Stimulated activated CD8-positive, alpha-beta memory T cell treated with anti-CD3 and anti-CD28 coated beads, Interleukin-7, amount 100 ng/mL, for 4 hours (primary cell): ENCODE measurements around the gene TOR4A.
"Not testable (repeated sequence)": the region's sequence is repeated elsewhere in the genome, so short reads cannot be mapped to it uniquely, and the experiment has no call there.

Source experiments
- DNase-seq, 2 donors: peaks; one replicate each; pipeline ENCODE4 v3.0.0-alpha.2; 2020; ENCODE audit warnings: low read depth in 2 of 2

The TOR4A gene

DNA sequence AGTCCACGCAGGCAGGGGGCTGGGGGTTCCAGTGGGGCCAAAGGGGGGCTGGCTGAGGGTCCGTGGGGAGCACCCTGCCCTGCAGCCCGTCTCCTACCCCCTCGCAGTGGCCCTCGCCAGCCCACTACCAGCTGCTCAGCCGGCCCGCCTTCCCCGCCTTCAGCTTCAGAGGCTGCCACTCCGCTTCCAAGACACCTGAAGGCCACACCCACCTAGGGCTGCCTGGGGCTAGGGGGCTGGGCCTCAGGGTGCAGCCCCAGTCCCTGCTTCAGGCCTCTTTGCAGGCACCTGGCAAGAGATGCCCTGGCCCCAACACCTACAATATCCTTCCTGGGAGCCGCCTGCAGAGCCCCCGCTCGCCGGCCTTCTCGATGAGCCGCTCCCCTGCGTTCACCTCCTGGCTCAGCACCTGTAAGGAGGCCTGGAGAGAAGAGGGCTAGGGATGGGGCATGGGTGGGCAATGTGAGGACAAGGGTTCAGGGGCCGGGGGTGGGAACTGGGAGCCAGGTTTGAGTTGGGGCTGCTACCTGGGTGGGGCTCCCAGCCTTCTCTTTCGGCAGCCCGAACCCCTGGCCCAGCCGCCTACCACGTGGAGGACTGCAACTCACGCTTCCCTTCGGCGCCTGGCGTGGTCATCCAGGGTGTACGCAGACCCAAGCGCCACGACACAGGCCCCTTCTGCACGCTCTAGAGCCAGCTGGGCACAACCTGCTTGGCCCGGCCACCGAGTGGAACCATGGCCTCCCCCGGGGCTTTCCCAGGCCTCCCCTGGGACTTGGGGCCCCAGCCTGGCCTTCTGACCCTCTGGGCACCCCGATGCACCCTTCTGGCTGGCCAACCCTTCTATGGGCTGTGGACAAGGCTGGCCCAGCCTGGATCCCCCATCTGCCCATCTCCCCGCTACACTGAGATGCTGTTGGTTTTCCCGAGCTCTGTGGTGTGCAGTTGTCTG lies 24.7 kb upstream of the TOR4A start:
- no peak for DNase-seq

DNA sequence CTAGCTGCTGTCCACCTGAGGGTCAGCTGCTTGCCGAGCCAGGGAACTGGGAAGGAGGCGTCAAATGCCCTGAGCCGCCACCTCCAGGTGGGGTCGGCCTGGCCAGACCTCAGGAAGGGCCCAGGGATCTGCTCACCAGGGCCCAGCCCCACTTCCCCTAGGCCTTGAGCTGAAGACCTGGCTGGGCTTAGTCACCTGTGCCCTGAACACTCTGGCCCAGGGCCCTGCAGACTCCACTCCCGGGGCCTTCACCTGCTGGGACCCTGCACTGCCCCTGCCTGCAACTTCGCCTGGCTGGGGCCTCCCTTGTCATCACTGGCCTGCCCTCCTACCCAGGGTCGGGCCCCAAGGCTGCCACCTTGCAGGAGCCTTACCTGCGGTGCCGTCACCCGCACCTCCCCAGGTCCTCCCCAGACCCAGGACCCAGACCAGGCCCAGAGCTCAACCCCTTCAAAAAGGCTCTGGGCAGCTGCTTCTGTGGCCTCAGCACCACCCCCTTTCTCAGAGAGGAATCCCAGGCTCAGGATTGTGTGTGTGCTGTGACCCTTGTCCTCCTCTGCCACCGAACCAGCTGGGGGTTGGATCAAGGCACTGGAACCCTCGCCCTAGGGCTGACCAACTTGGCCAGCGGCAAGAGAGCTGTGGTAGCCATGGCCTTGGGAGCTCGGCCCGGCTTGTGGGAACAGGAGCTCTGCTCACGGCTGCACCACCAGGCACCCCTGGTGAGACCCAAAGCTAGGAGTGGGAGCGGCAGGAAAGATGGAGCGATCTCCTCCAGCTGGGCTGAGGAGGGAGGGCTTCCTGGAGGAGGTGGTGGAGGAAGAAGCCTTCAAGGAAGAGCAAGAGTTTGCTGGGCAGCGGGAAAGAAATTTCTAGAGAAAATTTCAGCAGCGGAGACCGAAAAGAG lies 23.6 kb upstream of the TOR4A start:
- no peak for DNase-seq

DNA sequence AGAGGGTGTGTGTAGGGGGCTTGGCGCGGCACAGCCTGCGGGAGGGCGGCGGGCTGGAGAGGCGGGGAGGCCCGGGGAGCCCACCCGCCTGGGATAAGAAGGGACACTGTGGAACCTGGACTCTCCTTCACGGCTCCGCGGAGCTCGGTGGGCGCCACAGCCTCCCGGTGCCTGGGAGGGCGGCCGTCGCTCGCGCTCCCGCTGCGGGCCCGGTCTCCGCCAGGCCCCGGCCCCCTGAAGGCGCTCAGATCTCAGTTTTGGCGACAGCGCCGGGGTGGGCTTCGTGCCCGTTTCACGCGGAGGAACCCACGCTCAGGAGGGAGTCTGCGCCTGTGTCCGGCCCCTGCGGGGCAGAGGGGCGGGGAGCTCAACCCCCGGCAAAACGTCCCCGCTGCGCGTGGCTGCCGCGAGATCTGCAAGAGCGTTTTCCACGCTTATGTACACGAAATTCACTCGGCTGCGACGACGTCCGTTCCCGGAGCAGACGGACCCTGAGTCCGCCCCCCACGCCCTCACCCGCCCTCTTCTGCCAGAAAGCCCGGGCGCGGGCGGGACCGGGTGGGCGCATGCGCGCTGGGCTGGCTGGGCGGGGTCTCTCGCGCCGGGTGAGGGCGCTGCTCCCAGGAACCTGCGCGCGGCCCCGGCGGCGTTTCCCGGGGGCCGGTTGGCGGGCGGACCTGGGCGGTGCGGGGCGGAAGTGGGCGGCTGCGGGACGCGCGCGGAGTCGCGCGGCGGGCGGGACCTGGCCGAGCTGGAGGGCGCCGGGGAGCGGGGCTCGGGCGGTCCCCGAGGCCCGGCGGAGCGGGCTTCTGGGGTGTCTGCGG lies 22.7 kb upstream of the TOR4A start, which contains the start of gene NELFB:
NELFB (plus strand) TSS at position 704 of the 824 bp plus-strand sequence.
- peak; percentile 82 to 95 for DNase-seq

DNA sequence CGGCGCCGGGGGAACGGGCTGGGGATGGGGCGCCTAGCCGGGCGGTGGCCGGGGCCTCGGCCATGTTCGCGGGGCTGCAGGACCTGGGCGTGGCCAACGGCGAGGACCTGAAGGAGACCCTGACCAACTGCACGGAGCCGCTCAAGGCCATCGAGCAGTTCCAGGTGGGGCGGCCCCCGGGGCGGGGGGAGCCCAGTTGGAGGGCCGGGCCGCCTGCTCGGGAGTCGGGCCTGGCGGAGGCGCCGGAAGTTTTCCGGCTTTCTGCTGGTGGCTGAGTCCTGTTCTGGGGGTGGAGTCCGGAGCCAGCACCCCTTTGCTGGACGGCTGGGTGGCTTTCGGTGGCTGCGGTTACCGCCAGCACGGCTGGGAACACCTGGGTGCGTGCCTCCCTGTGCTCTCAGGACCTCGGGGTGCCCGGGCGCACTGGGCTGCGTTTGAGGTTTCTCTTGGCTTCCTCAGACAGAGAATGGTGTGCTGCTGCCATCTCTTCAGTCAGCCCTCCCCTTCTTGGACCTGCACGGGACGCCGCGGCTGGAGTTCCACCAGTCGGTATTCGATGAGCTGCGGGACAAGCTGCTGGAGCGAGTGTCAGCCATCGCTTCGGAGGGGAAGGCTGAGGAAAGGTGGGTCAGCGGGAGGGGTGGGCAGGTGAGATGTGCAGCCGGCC lies 21.9 kb upstream of the TOR4A start:
- no peak for DNase-seq

DNA sequence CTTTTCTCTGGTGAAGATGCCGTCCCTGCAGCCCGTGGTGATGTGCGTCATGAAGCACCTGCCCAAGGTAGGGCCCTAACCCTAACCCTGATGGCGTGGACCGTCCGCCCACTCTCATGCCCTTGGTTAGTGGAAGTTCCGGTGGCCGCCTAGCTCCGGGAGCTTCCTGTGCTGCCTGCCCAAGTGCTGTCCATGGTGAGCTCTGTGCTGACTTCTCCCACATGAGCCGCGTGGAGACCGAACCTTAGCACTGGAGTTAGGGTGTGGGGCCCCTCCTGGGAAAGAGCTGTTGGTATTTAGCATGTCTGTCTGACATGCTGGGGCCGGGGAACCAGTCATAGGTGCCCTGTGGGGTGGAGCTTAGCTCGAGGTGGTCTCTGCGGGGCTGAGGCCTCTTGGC lies 21.2 kb upstream of the TOR4A start:
- no peak for DNase-seq

DNA sequence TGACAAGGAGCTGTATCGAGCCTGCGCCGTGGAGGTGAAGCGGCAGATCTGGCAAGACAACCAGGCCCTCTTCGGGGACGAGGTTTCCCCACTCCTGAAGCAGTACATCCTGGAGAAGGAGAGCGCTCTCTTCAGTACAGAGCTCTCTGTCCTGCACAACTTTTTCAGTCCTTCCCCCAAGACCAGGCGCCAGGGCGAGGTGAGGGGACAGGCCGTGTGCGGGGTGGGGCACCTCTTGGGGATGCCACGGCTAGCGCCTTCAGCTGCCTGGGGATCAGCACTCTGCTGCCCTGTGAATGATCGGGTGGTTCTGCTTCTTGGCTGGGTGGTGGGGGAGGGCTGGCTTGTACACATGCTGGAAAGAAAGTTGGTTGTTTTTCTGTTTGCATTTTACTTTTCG lies 20.7 kb upstream of the TOR4A start:
- no peak for DNase-seq

DNA sequence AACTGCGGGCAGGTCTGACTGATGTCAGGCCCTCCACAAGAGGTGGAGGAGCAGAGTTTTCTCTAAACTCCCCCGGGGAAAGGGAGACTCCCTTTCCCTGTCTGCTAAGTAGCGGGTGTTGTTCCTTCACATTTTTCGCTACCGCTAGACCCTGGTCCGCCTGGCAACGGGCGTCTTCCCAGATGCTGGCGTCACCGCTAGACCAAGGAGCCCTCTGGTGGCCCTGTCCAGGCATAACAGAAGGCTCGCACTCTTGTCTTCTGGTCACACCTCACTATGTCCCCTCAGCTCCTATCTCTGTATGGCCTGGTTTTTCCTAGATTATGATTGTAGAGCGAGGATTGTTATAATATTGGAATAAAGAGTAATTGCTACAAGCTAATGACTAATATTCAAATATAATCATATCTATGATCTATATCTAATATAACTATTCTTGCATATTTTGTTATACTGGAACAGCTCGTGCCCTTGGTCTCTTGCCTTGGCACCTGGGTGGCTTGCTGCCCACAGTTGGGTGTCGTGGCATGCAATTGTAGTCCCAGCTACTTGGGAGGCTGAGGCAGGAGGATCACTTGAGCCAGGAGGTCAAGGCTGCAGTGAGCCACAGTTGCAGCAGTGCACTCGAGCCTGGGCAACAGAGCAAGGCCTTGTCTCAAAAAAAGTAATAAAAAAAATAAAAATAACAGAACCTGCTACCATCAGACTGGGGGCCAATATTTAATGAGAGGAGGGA lies 15.2 kb upstream of the TOR4A start:
- not testable (repeated sequence) for DNase-seq

DNA sequence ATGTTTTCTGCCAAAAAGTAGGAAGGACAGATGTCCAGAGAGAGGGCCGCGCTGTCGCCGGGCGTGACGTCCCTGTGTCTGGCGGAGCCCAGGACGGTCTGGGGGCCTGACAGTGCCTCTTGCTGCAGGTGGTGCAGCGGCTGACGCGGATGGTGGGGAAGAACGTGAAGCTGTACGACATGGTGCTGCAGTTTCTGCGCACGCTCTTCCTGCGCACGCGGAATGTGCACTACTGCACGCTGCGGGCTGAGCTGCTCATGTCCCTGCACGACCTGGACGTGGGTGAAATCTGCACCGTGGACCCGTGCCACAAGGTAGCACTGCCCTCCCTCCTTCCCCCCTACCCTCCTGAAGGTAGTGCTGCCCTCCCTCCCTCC lies 14.6 kb upstream of the TOR4A start:
- DNase-seq, result no peak

DNA sequence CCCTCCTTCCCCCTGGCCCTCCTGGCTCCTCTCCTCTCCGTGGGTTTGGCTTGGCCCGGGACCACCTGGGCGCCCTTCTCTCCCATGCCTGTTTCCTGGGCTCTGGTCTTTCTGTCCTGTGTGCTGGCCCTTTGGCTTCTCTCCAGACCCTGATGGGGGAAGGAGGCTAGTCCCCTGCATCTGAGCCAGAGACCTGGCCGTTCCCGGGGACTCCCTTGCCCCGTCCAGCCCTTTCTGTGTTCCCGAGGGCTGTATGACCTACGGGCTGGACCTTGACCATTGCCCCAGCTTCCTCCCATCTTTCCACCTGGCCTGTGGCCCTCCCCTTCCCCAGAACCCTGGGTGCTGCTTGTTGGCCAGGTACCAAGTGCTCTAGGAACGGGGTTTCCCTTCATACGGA lies 14.0 kb upstream of the TOR4A start:
- no peak for DNase-seq

DNA sequence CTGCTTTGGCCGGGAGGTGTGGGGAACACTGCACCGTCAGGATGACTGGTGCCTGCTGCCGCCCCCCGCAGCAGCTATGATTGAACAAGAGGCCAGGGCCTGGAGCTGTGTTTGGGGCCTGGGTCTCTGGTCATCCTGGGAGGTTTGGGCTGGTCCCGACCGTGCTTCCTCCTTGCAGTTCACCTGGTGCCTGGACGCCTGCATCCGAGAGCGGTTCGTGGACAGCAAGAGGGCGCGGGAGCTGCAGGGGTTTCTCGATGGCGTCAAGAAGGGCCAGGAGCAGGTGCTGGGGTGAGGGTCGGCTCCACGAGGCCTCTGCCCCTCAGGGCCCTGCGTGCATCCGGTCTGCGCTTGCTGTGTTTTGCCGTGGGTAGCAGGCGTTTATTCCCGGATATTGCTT lies 13.5 kb upstream of the TOR4A start:
- DNase-seq, result no peak

DNA sequence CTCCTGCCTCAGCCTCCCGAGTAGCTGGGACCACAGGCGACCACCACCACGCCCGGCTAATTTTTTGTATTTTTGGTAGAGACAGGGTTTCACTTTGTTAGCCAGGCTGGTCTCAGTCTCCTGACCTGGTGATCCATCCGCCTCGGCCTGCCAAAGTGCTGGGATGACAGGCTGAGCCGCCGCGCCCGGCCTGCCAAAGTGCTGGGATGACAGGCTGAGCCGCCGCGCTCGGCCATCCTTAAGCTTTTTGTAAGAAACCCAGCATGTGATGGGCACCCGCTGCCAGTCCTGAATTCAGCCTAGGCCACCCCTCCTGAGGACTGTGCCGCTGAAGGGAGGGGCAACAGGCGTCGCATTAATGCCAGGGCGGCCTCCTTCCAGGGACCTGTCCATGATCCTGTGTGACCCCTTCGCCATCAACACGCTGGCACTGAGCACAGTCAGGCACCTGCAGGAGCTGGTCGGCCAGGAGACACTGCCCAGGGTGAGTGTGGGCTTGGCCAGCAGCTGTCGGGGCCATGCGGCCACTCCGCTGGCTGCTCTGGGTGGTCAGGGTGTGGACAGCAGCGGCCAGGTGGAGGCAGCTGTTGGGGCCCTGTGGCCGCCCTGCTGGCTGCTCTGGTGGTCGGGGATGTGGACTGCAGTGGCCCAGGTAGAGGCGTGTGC lies 11.9 kb upstream of the TOR4A start:
- no peak for DNase-seq

DNA sequence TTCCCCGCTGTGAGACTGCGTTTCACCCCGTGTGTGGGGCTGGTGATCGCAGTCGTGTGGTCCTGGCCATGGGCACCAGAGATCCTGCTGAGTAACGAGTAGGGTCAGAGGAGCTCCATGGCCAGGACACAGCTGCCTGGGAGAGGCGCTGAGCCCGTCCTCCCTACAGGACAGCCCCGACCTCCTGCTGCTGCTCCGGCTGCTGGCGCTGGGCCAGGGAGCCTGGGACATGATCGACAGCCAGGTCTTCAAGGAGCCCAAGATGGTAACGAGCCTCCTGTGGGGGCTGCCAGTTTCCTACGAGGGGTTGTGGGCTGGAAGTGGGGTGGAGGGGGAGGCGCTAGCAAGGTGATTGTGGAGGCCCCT lies 11.4 kb upstream of the TOR4A start:
- DNase-seq, result no peak

DNA sequence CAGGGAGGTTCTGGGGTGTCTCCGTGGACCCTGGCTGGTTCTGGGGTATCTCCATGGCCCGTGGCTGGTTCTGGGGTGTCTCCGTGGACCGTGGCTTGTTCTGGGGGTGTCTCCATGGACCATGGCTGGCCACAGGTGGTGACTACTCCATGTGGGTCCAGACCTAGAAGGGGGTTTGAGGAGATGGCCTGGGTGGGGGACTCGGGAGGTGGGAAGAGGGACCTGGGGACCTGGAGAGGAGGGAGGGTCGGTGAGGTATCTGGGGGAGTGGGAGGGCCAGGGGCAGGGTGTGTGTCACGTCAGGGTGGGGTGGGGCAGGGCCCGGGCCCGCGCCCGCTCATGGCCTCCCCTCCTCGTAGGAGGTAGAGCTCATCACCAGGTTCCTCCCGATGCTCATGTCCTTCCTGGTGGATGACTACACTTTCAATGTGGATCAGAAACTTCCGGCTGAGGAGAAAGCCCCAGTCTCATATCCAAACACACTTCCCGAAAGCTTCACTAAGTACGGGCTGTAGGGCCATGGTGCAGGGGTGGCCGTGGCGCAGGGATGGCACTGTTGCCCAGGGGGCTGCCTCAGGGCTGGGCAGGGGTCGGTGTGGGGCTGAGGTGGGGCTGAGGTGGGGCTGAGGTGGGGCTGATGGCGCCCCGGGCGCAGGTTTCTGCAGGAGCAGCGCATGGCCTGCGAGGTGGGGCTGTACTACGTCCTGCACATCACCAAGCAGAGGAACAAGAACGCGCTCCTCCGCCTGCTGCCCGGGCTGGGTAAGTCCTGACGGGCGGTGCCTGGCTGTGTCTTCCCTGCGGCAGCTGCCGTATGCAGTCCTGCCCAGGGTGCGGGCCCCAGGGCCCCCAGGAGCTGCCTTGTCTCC lies 10.7 kb upstream of the TOR4A start:
- DNase-seq, result no peak

DNA sequence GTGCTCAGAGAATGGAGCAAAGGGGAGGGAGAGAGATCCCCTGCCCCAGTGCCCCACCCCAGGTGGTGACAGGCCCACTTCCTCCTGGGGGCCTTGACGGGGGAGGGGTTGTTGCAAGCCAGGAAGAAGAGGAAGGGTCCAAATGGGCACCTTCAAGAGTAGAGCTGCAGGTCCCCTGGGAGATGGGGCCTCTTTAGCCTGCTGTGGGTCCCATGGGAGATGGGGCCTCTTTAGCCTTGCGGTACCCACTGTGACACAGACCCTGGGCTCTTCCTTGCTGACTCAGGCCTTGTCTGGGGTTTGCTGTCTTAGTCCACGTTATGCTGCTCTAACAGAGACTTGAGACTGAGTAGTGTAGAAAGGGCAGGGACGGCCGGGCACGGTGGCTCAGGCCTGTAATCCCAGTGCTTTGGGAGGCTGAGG lies 9.6 kb upstream of the TOR4A start:
- DNase-seq, result no peak

DNA sequence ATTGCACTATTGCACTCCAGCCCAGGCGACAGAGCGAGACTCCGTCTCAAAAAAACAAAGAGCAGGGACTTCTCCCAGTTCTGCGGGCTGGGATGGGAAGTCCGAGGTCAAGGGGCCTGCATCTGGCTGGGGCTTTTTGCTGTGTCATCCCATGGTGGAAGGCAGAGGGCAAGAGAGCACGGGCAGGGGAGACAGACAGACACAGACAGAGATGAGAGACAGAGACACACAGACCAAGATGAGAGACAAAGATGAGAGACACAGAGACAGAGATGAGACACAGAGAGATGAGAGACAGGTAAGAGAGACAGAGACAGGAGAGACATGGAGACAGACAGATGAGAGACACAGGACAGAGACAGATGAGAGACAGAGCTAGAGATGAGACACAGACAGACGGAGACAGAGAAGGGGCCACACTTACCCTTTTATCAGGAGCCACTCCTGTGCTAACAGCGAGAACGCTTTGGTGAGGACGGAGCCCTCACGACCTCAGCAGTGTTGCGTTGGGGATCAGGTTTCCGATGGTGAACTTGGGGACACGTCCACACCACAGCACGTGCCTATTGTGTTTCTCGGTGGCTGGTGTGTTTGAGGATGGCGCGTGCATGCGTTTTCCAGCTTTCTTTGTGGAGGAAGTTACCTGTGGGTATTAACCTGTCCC lies 8.9 kb upstream of the TOR4A start:
- DNase-seq, result no peak

DNA sequence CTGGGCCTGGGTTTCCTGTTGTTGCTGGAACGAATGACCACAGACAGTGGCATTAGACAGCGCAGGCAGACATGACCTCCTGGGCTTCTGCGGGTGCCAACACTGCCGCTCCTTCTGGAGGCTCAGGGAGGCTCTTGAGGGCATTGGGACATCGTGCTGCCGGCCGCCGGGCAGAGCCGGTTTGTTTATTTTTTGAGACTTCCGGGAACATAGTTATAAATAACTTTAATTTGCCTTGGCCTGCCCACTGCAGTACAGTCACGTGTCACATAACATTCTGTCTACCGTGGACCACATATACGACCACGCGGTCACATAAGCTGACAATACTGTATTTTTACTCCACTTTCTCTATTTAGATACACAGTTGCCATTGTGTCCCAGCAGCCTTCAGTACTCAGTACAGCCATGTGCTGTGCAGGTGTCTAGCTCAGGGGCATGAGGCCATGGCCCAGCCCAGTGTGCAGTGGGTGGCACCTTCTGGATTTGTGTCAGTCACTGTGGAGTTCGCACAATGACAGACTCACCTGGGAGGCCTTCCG lies 8.2 kb upstream of the TOR4A start:
- no peak for DNase-seq

DNA sequence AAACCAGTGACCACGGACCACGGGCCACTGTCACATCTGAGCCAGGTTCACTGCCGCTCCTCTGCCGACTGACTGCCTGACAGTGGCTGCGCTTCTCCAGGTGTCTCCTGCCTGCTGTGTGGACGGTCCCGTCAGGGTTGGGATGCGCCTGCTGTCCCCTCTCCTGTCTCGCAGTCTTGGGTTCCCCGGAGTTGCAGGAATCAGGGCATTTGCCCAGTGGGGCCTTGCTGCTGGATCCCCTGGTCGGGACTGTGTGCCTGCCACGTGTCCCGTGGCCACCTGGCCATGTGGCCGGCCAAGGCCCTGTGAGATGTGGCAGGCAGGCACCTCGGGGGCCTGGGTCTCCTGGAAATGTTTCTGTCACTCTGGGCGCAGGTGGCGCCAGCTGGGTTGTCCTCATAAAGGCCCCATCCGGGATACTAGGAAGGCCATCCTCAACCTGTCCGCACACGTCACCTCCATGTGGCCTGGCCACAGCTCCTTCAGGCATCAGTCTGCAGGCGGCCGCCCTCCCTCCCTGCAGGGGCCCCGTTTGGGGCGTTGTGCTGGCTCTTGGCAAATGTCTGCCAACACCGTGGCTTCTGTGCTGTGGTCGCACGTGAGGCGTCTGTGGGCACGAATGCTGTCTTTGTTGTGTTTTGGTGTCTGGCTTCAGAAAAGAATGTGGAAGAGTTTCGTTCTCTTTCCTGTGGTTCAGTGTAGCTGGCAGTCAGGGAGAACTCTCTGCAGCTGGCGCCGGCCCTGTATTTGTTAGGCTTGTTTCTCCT lies 6.4 kb upstream of the TOR4A start:
- no peak for DNase-seq
